ENCODE results near the gene ITGA1. TPM values are rescaled to one million over a fixed set of nuclear protein-coding genes. Genes with fewer than 3 reads are reported as not detected.
"Not testable (repeated sequence)": the region's sequence is repeated elsewhere in the genome, so short reads cannot be mapped to it uniquely, and the experiment has no call there.

The ITGA1 gene
- total RNA-seq, 1 experiment from 2014 or later = 16.0 TPM

- no peak for DNase-seq (ENCODE audit: low spot score)
Measured at GRCh38 chr5:52829664-52830063, 41.9 kb downstream of the ITGA1 start.

- no peak for DNase-seq (ENCODE audit: low spot score)
Measured at GRCh38 chr5:52830650-52831049, 42.9 kb downstream of the ITGA1 start.

GRCh38 chr5:52831786-52832511 is 44.2 kb downstream of the ITGA1 start:
- DNase-seq (ENCODE audit: low spot score) = no peak

GRCh38 chr5:52834320-52834719 is 46.6 kb downstream of the ITGA1 start:
- DNase-seq (ENCODE audit: low spot score) = no peak

GRCh38 chr5:52837068-52837467 is 49.4 kb downstream of the ITGA1 start:
- peak; percentile 14 for DNase-seq (ENCODE audit: low spot score)

- DNase-seq (ENCODE audit: low spot score) = no peak
Measured at GRCh38 chr5:52837591-52838001, 49.9 kb downstream of the ITGA1 start.

GRCh38 chr5:52838326-52839015 is 50.8 kb downstream of the ITGA1 start:
- DNase-seq (ENCODE audit: low spot score) = peak; percentile 53

GRCh38 chr5:52839285-52839684 is 51.6 kb downstream of the ITGA1 start:
- no peak for DNase-seq (ENCODE audit: low spot score)

- DNase-seq (ENCODE audit: low spot score) = peak; percentile 54
Measured at GRCh38 chr5:52840277-52841050, 52.7 kb downstream of the ITGA1 start.

- DNase-seq (ENCODE audit: low spot score) = no peak
Measured at GRCh38 chr5:52841114-52841513, 53.4 kb downstream of the ITGA1 start.

GRCh38 chr5:52842111-52842510 is 54.4 kb downstream of the ITGA1 start:
- DNase-seq (ENCODE audit: low spot score) = no peak

GRCh38 chr5:52844885-52845284 is 57.2 kb downstream of the ITGA1 start:
- DNase-seq (ENCODE audit: low spot score) = peak; percentile 44

- no peak for DNase-seq (ENCODE audit: low spot score)
Measured at GRCh38 chr5:52846182-52846842, 58.6 kb downstream of the ITGA1 start.

- not testable (repeated sequence) for DNase-seq (ENCODE audit: low spot score)
Measured at GRCh38 chr5:52848688-52849087, 61.0 kb downstream of the ITGA1 start.

- no peak for DNase-seq (ENCODE audit: low spot score)
Measured at GRCh38 chr5:52849544-52849943, 61.8 kb downstream of the ITGA1 start.

- DNase-seq (ENCODE audit: low spot score) = no peak
Measured at GRCh38 chr5:52853650-52854049, 65.9 kb downstream of the ITGA1 start.

GRCh38 chr5:52854301-52854700 is 66.6 kb downstream of the ITGA1 start:
- DNase-seq (ENCODE audit: low spot score) = no peak

- no peak for DNase-seq (ENCODE audit: low spot score)
Measured at GRCh38 chr5:52854949-52855348, 67.2 kb downstream of the ITGA1 start.

GRCh38 chr5:52856564-52856963 is 68.8 kb downstream of the ITGA1 start:
- no peak for DNase-seq (ENCODE audit: low spot score)

GRCh38 chr5:52859628-52860027 is 71.9 kb downstream of the ITGA1 start:
- DNase-seq (ENCODE audit: low spot score) = peak; percentile 12

GRCh38 chr5:52861368-52861767 is 73.7 kb downstream of the ITGA1 start:
- no peak for DNase-seq (ENCODE audit: low spot score)

- no peak for DNase-seq (ENCODE audit: low spot score)
Measured at GRCh38 chr5:52863715-52864290, 76.1 kb downstream of the ITGA1 start.
